Putamen (tissue), 1 donor: ENCODE data around the gene DIP2C.
"Not testable (repeated sequence)": the region's sequence is repeated elsewhere in the genome, so short reads cannot be mapped to it uniquely, and the experiment has no call there.

ENCODE experiments used
- DNase-seq: peaks from one replicate; pipeline ENCODE4 v3.0.0-alpha.2; 2016; ENCODE audit warnings: low spot score

DIP2C gene

GRCh38 chr10:451856-452255 lies 237.6 kb downstream of the DIP2C start:
- no peak for DNase-seq

GRCh38 chr10:451021-451471 lies 238.4 kb downstream of the DIP2C start:
- no peak for DNase-seq

- DNase-seq, result no peak
Measured at GRCh38 chr10:450463-450862, 239.0 kb downstream of the DIP2C start.

- DNase-seq, result not testable (repeated sequence)
Measured at GRCh38 chr10:449331-449730, 240.1 kb downstream of the DIP2C start.

GRCh38 chr10:443459-443858 lies 246.0 kb downstream of the DIP2C start:
- no peak for DNase-seq

GRCh38 chr10:442209-442608 lies 247.3 kb downstream of the DIP2C start:
- no peak for DNase-seq

GRCh38 chr10:441659-442058 lies 247.8 kb downstream of the DIP2C start:
- DNase-seq, result no peak

- no peak for DNase-seq
Measured at GRCh38 chr10:440127-440526, 249.3 kb downstream of the DIP2C start.

GRCh38 chr10:437698-438490 lies 251.6 kb downstream of the DIP2C start:
- DNase-seq, result no peak

GRCh38 chr10:436911-437665 lies 252.4 kb downstream of the DIP2C start:
- no peak for DNase-seq

GRCh38 chr10:436013-436697 lies 253.3 kb downstream of the DIP2C start:
- DNase-seq, result no peak

- DNase-seq, result no peak
Measured at GRCh38 chr10:435397-435796, 254.1 kb downstream of the DIP2C start.

- no peak for DNase-seq
Measured at GRCh38 chr10:429696-430095, 259.8 kb downstream of the DIP2C start.

- DNase-seq, result no peak
Measured at GRCh38 chr10:427761-428519, 261.5 kb downstream of the DIP2C start.

- not testable (repeated sequence) for DNase-seq
Measured at GRCh38 chr10:425365-425764, 264.1 kb downstream of the DIP2C start.

- not testable (repeated sequence) for DNase-seq
Measured at GRCh38 chr10:424724-425123, 264.7 kb downstream of the DIP2C start.

- DNase-seq, result peak; percentile 10
Measured at GRCh38 chr10:423178-423577, 266.3 kb downstream of the DIP2C start.

GRCh38 chr10:422675-423074 lies 266.8 kb downstream of the DIP2C start:
- DNase-seq, result no peak

GRCh38 chr10:422241-422640 lies 267.2 kb downstream of the DIP2C start:
- DNase-seq, result no peak

- DNase-seq, result no peak
Measured at GRCh38 chr10:421170-421569, 268.3 kb downstream of the DIP2C start.

- DNase-seq, result no peak
Measured at GRCh38 chr10:420154-421121, 269.0 kb downstream of the DIP2C start.
